Activated naive CD4-positive, alpha-beta T cell treated with anti-CD3 and anti-CD28 coated beads, Interleukin-2, amount 50 U/mL, for 72 hours (primary cell): Measurements from ENCODE around the gene TYW3. TPM values are rescaled to one million over a fixed set of nuclear protein-coding genes. Genes with fewer than 3 reads are reported as not detected.

Experiments
- ATAC-seq, 2 donors: fragments of 150-1000 bp; cut with Tn5 transposase; 2 replicates each; pipeline ENCODE4 v1.10.0; 2021; ENCODE audit warnings: mild to moderate bottlenecking in 2 of 2, moderate library complexity in 2 of 2
- DNase-seq, 2 donors: peaks; one replicate each; pipeline ENCODE4 v3.0.0; 2021 to 2022; ENCODE audit warnings: low spot score in 2 of 2
- H3K27ac Mint-ChIP-seq, 2 donors: one replicate each; pipeline ENCODE4 v1.8.0; 2022; ENCODE audit warnings: mild to moderate bottlenecking in 2 of 2, mixed read lengths in 2 of 2
- H3K36me3 Mint-ChIP-seq, 2 donors: one replicate each; pipeline ENCODE4 v1.8.0; 2022; ENCODE audit warnings: mixed read lengths in 2 of 2
- H3K9me3 Mint-ChIP-seq, 2 donors: one replicate each; pipeline ENCODE4 v1.8.0; 2022; ENCODE audit warnings: mixed read lengths in 2 of 2
- total RNA-seq, 2 donors: library from RNA; stranded (reverse); gene quantifications; one replicate each; pipeline ENCODE4 v1.2.3, GENCODE V29; 2022

TYW3 gene, protein sequence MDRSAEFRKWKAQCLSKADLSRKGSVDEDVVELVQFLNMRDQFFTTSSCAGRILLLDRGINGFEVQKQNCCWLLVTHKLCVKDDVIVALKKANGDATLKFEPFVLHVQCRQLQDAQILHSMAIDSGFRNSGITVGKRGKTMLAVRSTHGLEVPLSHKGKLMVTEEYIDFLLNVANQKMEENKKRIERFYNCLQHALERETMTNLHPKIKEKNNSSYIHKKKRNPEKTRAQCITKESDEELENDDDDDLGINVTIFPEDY
- total RNA-seq, result 10 to 100 TPM; 32.5 to 55.0 TPM

DNA sequence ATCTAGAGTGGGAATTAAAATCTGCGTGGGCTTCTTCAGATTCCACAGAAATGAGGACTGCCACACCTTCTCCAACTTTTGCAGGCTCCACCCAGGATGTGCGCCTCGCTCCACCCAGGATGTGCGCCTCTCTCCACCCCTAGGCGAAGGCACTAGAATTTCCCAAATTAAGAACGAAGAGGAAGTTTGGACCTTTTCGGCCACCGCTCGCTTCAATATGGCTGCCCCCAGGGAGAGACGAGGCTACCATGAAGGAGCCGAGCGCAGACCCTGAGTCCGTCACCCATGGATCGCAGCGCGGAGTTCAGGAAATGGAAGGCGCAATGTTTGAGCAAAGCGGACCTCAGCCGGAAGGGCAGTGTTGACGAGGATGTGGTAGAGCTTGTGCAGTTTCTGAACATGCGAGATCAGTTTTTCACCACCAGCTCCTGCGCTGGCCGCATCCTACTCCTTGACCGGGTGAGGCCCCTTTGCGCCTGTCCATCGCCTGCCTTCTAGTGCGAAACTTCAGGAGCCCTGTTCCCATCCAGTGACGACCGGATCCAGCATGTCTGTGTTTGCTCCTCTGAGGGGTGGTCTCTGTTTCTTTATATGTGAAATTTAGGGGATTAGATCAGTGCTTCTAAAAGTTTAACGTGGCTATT, at the start of gene TYW3, which contains the start of gene CRYZ:
TYW3 (plus strand) TSS at position 193 of the 644 bp plus-strand sequence; CDS start at position 286, 93 bp downstream.
CRYZ (minus strand) TSS at position 91 of the 644 bp plus-strand sequence. CDS start 8,229 bp downstream, outside the sequence.
- peaks cover 14 to 33% of the 10 kb centered on the region in 2 donors for H3K36me3 Mint-ChIP-seq

DNA sequence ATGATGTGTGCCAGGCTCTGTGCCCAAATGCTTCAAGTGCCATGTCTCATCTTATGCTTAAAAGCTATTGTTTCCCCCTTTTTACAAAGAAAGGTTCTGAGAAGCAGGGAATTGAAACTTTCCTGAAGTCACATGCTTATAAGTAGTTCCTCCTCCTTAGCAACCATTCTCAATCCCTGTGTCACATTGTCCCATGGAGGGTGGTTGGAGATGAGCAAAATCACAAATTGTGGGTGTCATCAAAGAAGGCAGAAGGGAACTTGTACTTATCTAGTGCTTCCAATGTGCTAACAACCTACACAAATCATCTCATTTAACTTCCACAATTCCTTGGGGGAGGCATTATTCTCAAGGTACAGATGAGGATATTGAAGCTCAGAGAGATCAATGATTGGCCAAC, 49.3 kb upstream of the TYW3 start:
- DNase-seq (no peak), ATAC-seq (no peak)
- H3K9me3 Mint-ChIP-seq, result no peaks in the 10 kb centered on the region
- no peak overlapping the region for H3K27ac Mint-ChIP-seq
- H3K36me3 Mint-ChIP-seq, result no peaks in the 10 kb centered on the region

More for the DNA sequence above, at the start of gene TYW3, which contains the start of gene CRYZ:
- ATAC-seq, result peak; percentile 73 to 92
- Mint-ChIP-seq H3K27ac (peak within 1 kb of the TSS; percentile 96 to 98), H3K9me3 (no peaks in the 10 kb centered on the region)
- DNase-seq, result peak; percentile 78 to 79

DNA sequence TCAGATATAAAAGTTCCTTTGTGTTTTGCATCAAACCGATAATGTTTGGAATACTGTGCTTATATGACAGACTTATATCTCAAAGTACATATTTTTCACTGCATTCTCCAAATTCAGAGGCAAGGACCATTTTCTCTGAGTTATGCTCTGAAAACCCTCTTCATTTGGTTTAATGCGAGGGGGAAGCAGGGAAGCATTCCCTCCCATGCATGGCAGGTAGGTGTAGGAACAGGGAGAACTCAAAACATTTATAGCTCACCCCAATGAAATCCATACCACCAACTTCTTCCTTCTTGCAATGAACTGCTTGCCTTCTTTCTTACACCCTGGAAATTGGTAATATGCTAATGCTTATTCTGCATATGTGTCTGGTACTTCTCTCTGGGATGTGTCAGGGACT, 48.7 kb upstream of the TYW3 start:
- Mint-ChIP-seq H3K27ac (no peak overlapping the region), H3K36me3 (no peaks in the 10 kb centered on the region), H3K9me3 (no peaks in the 10 kb centered on the region)
- no peak for ATAC-seq
- no peak for DNase-seq

DNA sequence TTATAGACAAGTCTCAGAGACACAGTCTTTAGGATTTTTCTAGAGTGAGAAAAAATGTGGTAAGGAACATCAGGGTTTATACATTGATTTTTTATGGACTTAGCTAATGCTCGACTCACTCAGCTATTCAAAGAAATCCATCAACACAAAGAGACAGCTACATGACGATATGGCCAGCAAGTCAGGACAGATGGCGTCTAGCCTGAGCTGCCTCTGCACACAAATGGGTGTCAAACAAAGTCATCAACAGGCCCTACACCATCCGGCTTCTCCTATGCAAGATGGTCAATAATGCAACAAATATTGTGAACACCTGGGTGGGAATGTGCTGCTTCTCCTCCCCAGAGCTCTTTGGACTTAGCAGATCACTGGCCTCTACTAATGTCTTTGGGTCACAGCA, 46.0 kb upstream of the TYW3 start:
- Mint-ChIP-seq H3K9me3 (no peaks in the 10 kb centered on the region), H3K27ac (no peak overlapping the region), H3K36me3 (no peaks in the 10 kb centered on the region)
- DNase-seq (no peak), ATAC-seq (no peak)

DNA sequence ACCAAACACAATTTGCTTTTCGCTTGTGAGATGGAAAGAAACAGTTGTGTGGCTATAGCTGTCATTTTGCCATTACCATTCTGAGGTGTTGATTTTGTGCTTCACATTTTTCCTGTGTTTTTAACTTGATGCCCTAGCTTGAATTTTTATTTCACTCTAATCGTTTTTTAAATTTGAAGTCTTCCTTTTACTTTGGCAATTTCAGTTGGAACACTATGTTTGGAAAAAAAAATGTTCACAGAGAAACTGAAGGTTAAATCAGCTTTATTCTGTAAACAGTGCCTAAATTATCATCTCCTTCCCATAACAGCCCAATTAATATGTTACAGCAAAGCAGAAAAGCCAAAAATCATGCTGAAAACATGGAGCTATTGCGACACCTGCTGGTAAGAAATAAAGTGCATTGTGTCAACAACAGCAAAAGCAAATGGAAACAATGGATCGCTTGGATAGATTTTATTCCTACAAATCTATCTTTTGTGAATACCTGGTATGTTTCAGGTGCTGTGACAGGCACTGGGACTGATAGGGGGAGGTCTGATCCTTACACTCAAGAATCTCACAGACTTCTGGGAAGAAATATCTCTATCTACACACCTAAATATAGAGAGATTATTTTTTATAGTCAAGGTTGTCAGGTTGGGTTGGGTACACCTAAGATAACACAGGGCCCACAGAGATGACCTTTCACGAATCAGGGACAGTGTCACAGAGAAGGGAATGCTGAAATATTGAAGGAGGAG, 43.2 kb upstream of the TYW3 start:
- ATAC-seq, result peak in 1 of 2 donors; percentile 32
- Mint-ChIP-seq H3K27ac (peak overlapping the region in 1 of 2 donors; percentile 81), H3K9me3 (no peaks in the 10 kb centered on the region), H3K36me3 (no peaks in the 10 kb centered on the region)
- peak in 1 of 2 donors; percentile 56 for DNase-seq

DNA sequence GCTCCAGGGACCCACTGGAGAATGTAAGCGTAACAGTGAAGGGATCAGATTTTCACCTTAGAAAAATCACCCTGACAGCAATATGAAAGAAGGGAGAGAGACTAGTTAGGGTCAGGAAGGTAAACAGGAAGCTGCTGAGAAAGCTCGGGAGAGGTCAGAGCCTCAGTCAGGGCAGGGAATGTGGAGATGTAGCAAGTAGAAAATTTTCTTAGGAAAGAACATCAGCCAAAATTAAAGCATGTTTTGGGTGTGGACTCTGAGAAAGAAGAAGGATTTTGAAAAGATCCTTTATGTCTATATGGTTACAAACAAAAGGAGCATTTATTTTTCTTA, 42.6 kb upstream of the TYW3 start:
- Mint-ChIP-seq H3K9me3 (no peaks in the 10 kb centered on the region), H3K27ac (peak overlapping the region in 1 of 2 donors; percentile 81), H3K36me3 (no peaks in the 10 kb centered on the region)
- no peak for ATAC-seq
- DNase-seq, result no peak

DNA sequence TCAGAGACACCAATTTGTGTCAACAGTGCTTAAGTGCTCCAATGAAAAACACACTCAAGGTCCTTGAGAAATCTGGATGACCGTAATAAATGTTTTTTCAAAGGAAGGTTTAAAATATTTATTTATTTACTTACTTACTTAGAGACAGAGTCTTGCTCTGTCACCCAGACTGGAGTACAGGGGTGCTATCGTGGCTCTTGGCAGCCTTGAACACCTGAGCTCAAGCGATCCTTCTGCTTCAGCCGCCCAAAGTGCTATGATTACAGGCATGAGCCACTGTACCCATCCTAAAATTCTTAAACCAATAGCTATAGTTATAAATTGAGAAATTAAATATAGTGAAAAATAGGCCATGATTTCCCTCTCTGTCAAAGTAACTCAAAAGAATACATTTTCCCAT, 42.0 kb upstream of the TYW3 start:
- ATAC-seq (no peak), DNase-seq (no peak)
- Mint-ChIP-seq H3K36me3 (no peaks in the 10 kb centered on the region), H3K9me3 (no peaks in the 10 kb centered on the region), H3K27ac (no peak overlapping the region)

DNA sequence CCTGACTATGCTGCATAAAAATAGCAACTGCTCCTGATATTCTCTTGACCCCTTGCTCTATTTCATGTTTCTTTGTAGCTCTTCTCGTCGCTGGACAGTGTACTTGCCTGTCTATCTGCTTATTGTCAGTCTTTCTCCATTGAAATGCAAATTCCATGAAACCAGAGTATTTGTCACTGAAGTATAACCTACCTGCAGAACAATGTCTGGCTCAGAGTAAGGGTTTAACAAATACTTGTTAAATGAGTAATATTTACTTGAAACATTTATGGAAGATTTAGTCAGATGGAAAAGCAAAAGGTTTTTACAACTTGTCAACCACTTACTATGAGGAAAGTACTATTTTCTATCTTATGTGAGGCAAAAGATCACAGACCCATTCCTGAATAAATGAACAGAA, 39.5 kb upstream of the TYW3 start:
- Mint-ChIP-seq H3K27ac (no peak overlapping the region), H3K9me3 (no peaks in the 10 kb centered on the region), H3K36me3 (no peaks in the 10 kb centered on the region)
- ATAC-seq, result no peak
- DNase-seq, result no peak

DNA sequence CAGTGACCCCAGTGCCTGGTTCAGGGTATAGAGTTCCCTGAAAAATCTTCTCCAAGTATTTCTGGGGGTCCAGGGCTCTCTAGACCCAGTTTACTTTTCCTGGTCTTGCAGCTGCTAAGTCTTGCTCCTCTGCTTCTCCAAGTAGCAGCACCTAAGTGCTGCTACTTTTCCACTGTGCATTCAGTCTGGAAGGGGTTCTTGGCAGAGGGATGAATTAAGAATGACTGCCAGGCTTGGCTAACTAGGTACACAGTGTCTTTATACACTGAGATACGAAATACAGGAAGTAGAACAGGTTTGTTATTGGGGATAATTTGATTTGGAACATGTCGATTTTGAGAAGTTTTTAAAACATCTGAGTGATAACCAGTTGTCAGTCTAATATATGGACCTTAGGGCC, 35.1 kb upstream of the TYW3 start:
- DNase-seq, result no peak
- Mint-ChIP-seq H3K27ac (no peak overlapping the region), H3K36me3 (peaks cover 0 to 10% of the 10 kb centered on the region in 2 donors), H3K9me3 (no peaks in the 10 kb centered on the region)
- ATAC-seq, result no peak

DNA sequence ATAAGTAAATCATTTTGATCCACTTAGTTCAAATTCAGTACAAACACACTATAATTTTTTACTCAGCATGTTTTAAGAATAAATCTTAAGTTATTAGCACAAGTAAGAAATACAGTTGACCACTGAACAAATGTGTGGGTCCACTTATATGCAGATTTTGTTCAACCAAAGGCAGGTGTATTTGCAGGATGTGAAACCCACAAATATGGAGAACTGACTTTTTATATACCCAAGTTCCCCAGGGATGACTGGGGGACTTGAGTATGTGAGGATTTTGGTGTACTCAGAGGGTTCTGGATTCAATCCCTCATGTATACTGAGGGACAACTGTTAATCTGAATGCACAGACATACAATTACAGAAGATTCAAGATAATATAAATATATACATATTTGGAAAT, 33.6 kb upstream of the TYW3 start:
- no peak for DNase-seq
- H3K36me3 Mint-ChIP-seq, result peaks cover 0 to 16% of the 10 kb centered on the region in 2 donors
- ATAC-seq, result no peak
- H3K27ac Mint-ChIP-seq, result no peak overlapping the region
- no peaks in the 10 kb centered on the region for H3K9me3 Mint-ChIP-seq

DNA sequence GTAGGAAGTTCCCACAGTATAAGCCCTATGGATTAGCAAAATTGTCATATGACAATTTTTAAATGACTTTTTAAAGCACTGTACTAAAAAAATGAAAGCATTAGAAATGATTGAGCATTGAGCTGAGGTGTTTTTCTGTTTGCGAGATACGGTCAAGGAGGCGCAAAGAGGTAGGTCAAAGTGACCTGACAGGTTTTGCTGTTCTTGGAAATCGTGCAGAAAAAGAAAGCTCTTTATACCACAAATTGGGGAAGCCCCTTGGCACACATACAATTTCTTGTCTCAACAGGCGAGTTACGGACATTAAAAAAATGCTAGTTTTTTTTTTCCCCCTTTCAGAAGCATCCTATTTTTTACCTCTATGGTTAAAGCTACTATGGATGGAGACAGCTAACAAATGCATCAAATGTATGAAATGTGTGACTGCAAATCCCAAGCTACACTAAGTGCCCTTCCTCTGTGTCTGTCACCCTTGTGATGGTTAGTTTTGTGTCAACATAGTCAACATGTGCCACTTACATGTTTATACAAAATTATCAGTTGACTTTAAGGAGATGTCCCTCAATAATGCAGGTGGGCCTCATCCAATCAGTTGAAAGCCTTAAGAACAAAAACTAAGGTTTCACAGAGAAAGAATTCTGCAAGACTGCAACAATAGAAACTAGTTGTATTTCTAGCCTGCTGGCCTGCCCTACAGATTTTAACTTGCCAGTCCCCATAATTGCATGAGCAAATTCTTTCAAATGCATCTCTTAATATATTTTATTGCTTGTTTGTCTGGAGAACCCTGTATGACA, 29.4 kb upstream of the TYW3 start:
- DNase-seq, result no peak
- Mint-ChIP-seq H3K9me3 (no peaks in the 10 kb centered on the region), H3K36me3 (peaks cover 0 to 16% of the 10 kb centered on the region in 2 donors), H3K27ac (no peak overlapping the region)
- ATAC-seq, result no peak

DNA sequence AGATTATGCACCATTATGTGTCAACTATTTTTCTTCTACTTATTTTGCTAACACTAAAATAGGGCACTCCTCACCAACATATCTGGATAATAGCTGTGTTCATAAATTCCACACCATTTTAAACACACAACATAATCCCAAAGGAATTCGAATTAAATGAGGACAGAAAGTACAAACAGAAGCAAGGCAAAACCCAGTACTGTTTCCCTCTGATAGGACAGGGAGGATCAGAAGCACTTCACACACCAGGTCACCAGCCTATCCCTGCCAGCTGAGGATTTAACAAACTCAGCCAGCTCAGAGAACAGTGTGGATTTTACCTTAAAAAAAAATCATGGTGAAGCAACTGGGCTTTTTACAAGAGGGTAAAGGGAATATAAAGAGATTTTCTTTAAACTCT, 20.1 kb upstream of the TYW3 start:
- no peak overlapping the region for H3K27ac Mint-ChIP-seq
- no peaks in the 10 kb centered on the region for H3K9me3 Mint-ChIP-seq
- DNase-seq (no peak), ATAC-seq (no peak)
- H3K36me3 Mint-ChIP-seq, result peaks cover 0 to 11% of the 10 kb centered on the region in 2 donors

DNA sequence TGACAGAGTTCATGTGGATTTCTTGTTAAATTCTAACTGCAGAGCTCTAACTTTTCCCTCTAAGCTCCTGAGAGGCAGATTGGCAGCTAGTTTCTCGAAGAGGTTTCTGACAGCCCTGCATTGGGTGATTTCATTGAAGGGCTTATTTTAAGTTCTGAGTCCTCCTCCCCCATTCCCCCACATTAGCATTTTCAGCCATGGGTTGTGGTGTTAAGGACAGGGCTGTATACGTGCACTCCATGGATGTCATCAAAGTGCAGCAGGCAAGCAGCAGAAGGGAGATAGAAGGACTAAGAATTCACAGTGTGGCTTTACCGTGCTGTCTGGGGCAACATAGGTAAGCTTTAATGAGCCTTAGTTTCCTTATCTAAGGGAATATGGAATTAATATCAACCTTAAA, 19.1 kb upstream of the TYW3 start:
- DNase-seq (no peak), ATAC-seq (no peak)
- Mint-ChIP-seq H3K36me3 (peaks cover 0 to 11% of the 10 kb centered on the region in 2 donors), H3K27ac (no peak overlapping the region), H3K9me3 (no peaks in the 10 kb centered on the region)

DNA sequence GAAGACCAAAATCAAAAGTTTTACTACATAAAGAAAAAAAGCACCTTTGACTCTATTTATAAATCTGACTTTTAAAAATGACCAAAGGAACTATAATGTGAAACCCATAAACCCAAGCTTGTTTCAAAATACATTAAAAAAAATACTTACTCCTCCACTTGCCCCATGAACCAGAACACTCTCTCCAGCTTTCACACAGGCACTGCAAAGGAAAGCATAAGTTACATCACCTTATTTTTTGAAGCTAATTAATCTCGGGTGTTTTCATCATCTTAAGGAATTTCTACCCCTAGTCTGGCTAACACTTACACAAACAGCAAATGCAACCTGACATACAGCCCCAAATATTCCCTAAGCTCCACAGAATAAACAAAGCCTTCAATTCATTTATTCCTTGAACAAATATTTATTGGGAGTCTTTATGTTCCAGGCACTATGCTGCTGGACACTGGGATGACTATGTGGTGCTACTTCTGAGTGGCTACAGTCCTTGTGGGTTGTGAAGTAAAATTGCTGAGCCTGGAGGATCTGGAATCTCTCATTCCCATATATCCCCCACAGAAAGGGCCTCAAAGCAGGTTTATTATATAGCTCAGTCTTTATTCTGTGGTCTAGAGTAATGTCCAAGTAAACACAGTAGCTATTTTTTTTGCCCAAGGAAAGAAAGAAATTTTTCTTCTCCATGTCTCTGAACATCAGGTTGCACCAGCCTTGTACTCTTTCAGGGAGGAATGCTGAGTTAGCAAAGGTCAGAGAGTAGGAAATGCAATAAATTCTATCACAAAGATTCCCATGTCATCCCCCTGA, 18.3 kb upstream of the TYW3 start:
- Mint-ChIP-seq H3K27ac (no peak overlapping the region), H3K9me3 (no peaks in the 10 kb centered on the region)
- DNase-seq, result no peak

DNA sequence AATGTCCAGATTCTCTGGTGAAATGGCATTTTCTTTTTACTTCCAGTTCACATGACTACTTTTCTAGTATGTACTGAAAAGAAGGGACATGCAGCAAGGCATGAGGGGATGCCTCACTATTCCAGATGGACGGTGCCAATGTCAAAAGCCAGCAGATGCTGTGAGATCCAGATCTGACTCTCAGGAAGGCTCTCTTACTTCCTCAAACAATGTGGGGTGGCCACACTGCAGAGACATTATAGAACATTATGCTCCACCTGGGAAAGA, 17.8 kb upstream of the TYW3 start:
- Mint-ChIP-seq H3K9me3 (no peaks in the 10 kb centered on the region), H3K27ac (no peak overlapping the region), H3K36me3 (peaks cover 0 to 13% of the 10 kb centered on the region in 2 donors)
- DNase-seq (no peak), ATAC-seq (no peak)

More for the DNA sequence above, 18.3 kb upstream of the TYW3 start:
- H3K36me3 Mint-ChIP-seq, result peaks cover 0 to 11% of the 10 kb centered on the region in 2 donors
- no peak for ATAC-seq

DNA sequence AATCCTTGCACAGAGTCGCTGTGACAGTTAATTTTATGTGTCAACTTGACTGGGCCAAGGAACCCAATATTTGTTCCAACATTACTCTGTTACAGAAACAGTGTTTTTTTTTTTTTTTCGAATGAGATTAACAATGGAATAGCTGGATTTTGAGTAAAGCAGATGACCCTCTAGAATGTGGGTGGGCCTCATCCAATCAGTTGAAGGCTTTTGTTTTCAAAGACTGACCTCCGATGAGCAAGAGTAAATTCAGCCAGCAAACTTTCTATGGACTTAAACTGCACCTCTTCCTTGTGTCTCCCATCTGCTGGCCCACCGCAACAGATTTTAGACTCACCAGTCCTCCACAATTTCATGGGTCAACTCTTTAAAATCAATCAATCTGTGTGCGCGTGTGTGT, 17.1 kb upstream of the TYW3 start:
- ATAC-seq, result no peak
- H3K27ac Mint-ChIP-seq, result no peak overlapping the region
- peaks cover 0 to 15% of the 10 kb centered on the region in 2 donors for H3K36me3 Mint-ChIP-seq
- no peak for DNase-seq
- no peaks in the 10 kb centered on the region for H3K9me3 Mint-ChIP-seq
